Stimulated activated CD4-positive, alpha-beta T cell treated with anti-CD3 and anti-CD28 coated beads, Interleukin-4, amount 100 ng/mL, for 4 hours (primary cell): ENCODE results near the gene CX3CL1.
"Not testable (repeated sequence)": the region's sequence is repeated elsewhere in the genome, so short reads cannot be mapped to it uniquely, and the experiment has no call there.

Source experiments
- DNase-seq, 2 experiments: peaks; one replicate each; pipeline ENCODE4 v3.0.0-alpha.2; 2020

Gene CX3CL1

DNA sequence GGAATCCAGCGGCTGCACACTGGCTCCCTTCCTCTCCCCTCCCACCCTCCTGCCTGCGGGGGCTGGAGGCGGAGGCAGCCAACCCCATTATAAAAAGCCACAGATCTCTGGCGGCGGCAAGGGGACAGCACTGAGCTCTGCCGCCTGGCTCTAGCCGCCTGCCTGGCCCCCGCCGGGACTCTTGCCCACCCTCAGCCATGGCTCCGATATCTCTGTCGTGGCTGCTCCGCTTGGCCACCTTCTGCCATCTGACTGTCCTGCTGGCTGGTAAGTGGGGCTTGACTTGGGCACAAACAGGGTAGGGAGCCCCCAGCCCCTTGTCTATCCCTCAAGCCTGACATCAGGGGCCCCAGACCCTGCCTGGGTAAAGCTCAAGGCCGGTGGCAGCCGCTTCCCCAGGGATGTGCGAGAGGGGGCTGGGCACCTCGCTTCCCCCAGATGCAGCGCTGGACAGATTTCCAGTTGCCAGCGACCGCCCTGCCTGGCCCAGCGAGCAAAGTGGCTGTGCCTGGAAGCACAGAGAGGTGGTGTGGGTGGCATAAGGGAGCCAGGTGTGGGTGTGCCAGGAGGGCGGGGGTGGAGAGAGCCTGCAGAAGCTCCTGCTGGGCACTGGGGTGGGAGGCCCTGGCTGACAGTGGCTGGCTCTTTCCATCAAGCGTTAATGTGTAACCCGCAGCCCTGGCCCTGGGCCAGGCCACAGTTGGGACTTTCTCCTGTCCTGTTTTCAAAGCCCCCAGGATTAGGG, at the start of gene CX3CL1:
Gene CX3CL1, plus strand, starts transcription at position 119 of the 745 bp plus-strand sequence. Its CDS starts 79 bp downstream, at position 198.
- DNase-seq: no peak

DNA sequence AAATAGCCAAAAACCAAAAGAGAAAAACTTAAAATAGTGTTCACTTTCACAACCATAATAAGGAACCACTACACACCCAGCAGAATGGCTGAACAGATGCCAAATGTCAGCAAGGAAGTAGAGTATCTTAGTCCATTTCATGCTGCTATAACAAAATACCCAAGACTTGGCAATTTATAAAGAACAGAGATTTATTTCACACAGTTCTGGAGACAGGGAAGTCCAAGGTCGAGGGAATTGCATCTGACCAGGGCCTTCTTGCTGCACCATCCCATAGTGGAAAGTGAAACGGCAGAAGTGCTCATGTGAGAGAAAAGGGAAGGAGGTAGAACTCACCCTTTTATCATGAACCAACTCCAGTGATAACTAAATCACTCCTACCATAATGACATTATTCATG, 47.5 kb upstream of the CX3CL1 start:
- DNase-seq: no peak

DNA sequence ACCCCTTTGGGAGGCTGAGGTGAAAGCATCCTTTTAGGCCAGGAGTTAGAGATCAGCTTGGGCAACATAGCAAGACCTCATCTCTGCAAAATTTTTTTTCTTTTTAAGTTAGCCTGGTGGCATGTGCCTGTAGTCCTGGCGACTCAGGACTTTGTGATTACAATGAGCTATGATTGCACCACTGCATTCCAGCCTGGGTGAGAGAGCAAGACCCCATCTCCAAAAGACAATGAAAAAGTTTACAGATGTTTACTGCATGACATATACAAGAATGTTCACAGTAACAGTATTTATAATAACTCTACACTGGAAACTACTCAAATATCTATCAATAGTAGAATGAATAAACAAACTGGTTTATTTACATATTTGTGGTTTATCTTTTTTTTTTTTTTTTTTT, 46.8 kb upstream of the CX3CL1 start:
- no peak for DNase-seq

DNA sequence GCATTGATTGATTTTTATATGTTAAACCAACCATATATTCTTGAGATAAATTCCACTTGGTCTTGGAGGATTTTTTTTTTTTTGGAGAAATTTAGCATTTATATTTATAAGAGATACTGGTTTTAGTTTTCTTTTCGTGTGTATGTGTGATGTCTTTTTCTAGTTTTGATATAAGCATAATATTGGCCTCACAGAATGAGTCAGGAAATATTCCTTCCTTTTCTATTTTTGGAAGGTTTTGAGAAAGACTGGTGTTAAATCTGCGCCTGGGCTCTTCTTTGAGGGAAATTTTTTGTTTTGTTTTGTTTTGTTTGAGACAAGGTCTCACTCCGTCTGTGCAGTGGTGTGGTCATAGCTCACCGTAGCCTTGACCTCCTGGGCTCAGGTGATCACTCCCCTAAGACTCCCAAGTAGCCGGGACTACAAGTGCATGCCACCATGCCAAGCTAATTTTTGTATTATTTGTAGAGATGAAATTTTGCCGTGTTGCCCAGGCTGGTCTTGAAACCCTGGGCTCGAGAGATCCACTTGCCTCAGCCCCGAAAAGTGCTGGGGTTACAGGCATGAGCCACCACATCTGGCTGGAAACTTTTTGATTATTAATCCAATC, 42.5 kb upstream of the CX3CL1 start:
- DNase-seq: no peak

DNA sequence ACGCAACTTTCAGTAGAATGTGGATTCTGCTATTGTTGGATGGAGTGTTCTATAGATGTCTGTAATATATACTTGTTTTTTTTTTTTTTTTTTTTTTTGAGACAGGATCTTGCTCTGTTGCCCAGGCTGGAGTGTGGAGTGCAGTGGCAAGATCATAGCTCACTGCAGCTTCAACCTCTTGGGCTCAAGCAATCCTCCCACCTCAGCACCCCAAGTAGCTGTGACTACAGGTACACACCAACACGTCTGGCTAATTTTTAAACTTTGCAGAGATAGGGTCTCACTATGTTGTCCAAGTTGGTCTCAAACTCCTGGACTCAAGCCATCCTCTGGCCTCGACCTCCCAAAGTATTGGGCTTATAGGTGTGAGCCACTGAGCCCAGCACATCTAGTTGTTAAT, 40.9 kb upstream of the CX3CL1 start:
- no peak for DNase-seq

DNA sequence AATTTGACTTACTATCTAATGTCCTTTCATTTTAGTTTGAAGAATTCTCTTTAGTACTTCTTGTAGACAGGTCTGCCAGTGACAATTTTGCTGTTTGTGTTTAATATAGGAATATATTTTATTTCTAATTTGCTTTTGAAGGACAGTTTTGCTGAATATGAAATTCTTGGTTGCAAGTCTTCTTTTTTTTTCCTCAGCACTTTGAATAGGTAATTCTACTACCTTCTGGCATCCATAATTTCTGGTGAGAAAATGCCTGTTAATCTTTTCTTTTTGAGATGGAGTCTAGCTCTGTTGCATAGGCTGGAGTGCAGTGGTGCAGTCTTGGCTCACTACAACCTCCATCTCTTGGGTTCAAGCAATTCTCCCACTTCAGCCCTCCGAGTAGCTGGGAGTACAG, 38.9 kb upstream of the CX3CL1 start:
- no peak for DNase-seq

DNA sequence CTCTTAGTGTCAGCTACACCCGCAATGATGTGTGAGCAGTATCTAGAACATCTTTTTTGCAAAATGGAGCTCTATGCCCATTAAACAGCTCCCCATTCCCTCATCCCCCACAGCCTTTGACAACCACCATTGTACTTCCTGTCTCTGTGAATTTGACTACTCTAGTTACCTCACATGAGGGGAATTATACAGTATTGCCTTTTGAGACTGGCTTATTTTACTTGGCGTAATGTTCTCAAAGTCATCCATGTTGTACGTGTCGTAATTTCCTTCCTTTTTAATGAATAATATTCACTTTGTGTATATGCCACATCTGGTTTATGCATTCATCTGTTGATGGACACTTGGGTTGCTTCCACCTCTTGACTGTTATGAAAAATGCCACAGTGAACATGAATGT, 36.9 kb upstream of the CX3CL1 start:
- DNase-seq: no peak

DNA sequence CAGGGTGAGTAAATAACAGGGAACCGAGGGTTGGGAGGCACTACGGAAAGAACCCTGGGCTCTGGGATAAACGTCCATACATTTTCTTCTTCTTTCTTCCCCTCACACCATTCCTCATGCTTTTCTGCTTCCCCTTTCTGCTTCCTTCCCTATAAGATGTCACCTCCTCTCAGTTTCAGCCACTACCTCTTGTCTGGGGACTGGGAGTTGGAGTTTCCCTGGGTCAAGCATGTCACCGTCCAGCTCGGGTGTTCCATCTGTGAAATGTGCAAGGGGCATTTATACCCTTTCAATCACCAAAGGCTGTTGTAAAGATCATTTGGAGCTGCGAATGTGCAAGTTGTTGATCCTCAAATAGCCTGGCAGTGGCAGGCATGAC, 31.2 kb upstream of the CX3CL1 start:
- no peak for DNase-seq

DNA sequence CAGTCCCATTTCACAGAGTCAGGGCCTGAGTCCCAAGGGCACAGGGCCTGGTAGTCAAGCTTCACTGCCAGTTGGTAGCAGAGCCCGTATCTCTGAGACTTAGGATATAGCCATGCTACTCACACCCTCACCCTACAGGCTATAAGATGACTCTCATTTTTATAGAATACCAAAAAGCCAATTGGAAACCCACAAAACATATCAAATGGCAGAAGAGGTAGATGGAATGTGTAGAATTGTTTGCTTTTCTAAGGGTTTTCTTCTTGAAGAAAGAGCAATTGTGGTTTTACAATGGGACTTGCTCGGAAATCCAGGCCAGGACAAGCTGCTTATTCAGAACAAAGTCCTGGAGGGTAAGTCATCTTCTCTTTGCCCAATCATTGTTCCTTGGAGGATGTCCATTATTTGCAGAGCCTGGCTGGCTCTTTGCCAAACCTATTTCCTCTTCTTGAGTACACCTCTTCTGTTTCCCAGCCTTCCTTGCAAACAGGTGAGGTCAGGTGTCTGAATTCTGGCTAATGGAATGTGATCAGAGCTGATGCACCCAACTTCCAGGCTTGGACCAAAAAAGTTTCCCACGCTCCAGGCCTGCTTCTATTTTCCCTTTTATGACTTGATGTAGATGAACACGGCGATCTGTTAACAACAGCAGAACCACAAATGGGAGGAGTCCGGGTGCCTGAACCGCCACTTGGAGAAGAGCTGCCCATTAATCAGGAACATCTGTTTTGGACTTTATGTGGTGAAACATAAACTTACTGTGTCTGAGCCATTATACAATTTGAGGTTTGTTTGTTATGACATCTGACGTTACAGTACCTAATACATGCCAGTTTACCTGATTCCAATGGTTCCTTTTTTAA, 30.6 kb upstream of the CX3CL1 start:
- no peak for DNase-seq

DNA sequence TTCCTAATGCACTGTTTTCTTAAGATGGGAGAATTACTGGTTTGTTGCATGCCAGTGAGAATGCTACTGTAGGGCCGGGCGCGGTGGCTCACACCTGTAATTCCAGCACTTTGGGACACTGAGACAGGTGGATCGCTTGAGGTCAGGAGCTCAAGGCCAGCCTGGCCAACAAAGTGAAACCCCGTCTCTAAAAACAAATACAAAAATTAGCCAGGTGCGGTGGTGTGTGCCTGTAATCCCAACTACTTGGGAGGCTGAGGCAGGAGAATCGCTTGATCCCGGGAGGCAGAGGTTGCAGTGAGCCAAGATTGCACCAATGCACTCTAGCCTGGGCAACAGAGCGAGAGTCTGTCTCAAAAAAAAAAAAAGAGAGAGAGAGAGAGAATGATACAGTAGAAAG, 29.7 kb upstream of the CX3CL1 start:
- DNase-seq: not testable (repeated sequence)

DNA sequence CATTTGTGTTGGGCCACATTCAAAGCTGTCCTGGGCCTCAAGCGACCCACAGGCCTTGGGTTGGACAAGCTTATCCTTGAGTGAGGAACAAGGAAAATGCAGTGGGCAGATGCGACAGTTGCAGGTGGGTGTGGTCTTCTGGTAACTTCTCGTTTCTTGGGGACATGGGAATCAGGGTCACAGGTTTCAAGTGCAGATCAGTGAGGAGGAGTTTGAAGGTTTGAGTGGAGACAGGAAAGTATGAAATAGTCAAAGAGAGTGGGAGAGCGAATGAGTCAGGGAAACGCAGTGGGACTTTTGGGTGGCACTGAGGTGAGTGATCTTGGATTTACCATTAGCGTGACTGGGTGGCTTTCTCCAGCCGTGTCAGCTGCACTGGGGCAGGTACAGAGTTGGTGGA, 29.1 kb upstream of the CX3CL1 start:
- no peak for DNase-seq

DNA sequence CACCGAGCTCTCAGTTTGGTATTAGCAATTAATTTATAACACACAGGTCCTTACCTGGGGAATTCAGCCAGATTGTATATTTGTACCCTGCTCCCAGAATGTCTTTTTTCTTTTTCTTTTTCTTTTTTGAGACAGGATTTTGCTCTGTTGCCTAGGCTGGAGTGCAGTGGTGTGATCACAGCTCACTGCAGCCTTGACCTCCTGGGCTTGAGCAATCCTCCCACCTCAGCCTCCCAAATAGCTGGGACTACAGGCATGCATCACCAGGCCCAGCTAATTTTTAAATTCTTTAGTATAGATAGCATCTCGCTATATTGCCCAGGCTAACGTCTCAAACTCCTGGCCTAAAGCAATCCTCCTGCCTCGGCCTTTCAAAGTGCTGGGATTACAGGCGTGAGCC, 28.2 kb upstream of the CX3CL1 start:
- DNase-seq: not testable (repeated sequence)

DNA sequence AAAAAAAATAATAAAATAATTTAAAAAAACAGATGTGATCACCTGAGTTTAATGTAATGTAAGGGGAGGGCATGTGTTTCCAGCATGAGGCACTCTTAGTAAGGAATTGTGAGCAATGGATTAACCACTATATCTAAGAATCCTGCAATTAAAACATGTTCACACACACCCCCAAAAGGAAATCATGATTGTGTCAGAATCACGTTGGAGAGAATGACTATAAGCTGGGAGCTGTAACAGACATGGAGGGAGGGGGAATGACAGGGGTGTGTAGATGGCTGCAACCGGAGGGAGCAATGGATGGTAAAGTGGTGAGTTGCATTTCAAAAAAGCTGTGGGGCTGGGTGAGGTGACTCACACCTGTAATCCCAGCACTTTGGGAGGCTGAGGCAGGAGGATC, 27.3 kb upstream of the CX3CL1 start:
- no peak for DNase-seq

DNA sequence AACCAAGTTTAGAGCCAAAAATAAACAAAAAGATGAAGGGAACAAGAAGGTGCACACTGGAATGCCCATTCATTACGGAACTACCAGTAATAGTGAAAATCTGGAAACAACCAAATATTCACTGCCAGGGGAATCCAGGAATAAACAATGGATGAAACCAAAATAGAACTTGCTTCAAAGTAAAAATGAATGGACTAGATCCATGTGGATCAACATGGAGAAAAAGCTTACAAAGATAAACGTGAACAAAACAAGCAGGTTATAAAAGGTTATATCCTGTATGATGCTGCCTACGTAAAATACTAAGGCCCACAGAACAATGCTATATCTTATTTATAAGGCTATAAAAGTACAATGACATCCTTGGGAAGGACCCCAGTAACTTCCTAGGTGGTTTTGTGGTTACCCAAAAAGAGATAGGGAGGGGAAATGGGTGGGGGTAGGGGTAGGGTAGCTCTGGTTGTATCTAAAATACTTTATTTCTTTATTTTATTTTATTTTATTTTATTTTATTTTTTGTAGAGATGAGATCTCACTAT, 26.6 kb upstream of the CX3CL1 start:
- DNase-seq: no peak

DNA sequence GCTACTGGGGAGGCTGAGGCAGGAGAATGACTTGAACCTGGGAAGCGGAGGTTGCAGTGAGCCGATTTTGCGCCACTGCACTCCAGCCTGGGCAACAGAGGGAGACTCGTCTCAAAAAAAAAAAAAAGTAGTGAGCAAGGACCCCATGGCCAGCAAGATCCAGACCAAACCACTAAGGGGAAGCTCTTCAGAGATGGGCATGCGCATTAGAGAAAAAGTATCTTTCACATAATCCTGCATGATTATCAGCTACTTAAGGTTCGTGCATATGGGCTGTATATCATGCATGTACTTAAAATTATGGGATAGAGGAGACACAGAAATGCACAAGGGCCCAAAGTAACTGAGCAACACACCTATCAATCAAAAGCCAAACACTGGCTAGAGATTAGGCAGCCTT, 24.4 kb upstream of the CX3CL1 start:
- no peak for DNase-seq

DNA sequence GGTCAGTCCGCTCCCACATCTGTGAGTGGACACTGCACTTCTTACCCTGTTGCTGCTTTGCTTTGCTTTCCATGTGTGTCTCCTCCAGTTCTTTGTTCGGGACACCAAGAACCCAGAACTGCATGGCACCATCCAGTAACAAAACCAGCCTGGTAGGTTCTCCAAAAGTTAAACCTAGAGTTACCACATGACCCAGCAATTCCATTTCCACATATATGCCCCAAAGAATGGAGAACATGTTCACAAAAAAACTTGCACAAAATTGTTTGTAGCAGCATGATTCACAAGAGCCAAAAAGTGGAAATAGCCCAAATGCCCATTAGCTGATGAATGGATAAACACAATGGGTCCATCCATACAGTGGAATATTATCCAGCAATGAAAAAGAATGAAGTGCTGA, 24.0 kb upstream of the CX3CL1 start:
- DNase-seq: no peak

DNA sequence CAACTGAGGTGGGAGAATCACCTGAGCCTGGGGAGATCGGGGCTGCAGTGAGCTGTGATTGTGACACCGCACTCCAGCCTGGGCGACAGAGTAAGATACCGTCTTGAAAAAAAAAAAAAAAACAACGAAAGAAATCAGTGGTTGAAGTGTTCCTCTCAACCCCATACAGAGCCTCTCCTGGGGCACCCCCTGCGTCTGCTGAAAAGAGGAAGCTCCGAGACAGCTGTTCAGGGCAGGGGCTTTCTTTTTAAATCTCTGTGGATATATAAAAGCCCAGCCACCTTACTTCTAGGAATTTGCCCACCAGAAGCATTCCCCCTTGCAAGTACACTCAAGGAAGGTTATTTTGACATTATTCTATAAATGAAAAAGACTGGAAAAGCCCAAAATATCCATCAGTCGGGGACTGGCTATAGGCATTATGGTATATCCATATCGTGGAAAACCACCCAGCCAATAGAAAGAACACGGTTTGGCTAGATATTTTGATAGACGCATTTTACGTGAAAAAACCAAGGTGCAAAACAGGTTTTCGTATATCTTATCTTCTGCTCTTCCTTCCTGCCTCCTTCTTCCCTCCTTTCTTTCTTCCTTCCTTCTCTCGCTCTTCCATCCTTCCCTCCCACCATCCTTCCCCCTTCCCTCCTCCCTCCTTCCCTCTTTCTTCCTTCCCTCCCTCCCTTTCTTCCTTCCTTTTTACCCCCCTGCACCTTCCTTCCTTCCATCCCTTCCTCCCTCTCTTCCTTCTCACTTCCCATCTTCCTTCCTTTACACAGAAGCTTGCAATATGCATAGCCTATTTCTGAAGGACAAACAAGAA, 22.9 kb upstream of the CX3CL1 start:
- DNase-seq: peak in 1 of 2 experiments; percentile 7

DNA sequence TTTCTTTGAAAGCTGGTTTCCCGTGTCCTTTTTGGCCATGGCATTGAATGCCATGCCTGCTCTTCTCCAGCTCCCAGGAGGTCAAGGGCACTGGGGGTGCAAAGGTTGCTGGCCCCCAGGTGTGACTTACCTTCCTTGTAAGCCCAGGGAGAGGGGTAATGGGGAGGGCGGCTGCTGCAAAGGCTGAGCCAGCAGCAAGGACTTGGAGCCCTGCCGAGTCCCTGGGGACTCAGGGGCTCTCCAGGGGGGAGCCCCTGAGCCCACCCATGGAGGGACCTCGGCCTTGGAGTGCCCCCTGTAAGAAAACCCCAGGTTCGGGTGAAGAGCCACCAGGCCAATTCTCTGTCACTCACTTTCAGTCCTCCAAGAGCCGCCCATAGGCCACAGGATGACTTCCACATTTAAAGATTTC, 19.6 kb upstream of the CX3CL1 start:
- DNase-seq: no peak

DNA sequence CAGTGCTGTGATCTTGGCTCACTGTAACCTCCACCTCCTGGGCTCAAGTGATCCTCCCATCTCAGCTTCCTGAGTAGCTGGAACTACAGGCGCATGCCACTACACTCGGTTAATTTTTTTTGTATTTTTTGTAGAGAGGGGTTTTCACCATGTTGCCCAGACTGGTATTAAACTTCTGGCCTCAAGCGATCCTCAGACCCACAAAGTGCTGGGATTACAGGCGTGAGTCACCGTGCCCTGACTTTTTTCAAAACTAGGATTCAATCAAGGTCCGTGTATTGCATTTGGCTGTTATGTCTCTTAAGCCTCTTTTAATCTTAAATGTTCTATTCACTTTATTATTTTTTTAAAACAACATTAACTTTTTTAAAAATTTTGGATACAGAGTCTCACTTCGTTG, 18.0 kb upstream of the CX3CL1 start:
- DNase-seq: no peak

DNA sequence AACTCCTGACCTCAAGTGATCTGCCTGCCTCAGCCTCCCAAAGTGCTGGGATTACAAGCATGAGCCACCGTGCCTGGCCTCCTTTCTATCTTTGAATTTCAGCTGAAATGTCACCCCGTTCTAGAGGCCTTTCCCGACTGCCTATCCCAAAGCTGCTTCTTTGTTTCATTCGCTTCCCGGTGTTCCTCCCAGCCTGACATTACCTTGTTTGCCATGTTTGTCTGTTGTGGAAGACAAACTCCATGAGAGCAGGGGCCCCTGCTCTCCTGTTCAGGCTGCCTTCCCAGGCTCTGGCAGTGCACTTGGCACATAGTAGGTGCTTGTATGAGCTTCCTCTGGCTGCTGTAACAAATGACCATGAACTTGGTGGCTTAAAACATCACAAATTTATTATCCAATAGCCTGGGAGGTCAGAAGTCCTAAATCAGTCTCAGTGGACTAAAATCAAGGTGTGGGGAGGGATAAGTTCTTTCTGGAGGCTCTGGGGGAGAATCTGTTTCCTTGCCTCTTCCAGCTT, 16.3 kb upstream of the CX3CL1 start:
- no peak for DNase-seq

DNA sequence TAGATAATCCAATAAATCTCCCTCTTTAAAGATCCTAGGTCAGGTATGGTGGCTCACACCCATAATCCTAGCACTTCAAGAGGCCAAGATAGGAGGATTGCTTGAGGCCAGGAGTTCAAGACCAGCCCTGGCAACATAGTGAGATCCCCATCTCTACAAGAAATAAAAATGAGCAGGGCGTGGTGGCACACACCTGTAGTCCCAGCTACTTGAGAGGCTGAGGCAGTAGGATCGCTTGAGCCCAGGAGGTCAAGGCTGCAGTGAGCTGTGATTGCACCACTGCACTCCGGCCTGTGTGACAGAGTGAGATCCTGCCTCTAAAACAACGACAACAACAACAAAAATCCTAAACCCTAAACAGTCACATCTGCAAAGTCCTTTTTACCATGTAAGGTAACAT, 15.7 kb upstream of the CX3CL1 start:
- DNase-seq: no peak

DNA sequence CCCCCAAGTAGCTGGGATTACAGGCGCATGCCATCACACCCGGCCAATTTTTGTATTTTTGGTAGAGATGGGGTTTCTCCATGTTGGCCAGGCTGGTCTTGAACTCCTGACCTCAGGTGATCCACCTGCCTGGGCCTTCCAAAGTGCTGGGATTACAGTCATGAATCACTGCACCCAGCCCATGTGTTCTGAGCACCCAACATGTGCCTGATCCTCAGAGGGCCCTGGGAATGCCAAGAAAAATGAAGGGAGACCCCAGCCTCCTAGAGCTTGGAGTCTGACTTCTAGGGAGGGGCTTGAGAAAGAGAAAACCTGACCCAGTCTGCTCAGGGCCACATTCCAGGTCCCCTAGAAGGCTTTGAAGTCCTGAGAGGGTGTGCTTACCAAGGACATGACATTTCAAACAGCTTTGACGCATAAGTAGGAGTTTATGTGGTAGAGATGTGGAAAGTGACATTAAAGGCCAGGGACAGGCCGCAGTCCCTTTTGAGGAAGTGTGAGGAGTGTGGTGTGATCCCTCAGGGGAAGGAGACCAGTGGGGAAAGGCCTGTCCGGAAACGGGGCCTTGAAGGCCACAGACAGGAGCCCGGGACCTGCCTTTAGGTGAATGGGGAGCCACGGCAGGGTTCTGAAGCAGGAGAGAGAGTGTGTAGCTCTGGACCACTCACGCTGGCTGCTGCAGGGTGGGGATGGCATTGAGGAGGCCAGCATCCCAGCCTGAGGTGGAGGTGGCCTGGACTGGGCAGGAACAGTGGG, 14.8 kb upstream of the CX3CL1 start:
- no peak for DNase-seq
